ENCODE results near the gene SH3PXD2A. TPM values are rescaled to one million over a fixed set of nuclear protein-coding genes. Genes with fewer than 3 reads are reported as not detected.

Gene SH3PXD2A
- total and polyA plus RNA-seq, 8 donors: 3.9 to 16.4 (median 8.0) TPM

DNA sequence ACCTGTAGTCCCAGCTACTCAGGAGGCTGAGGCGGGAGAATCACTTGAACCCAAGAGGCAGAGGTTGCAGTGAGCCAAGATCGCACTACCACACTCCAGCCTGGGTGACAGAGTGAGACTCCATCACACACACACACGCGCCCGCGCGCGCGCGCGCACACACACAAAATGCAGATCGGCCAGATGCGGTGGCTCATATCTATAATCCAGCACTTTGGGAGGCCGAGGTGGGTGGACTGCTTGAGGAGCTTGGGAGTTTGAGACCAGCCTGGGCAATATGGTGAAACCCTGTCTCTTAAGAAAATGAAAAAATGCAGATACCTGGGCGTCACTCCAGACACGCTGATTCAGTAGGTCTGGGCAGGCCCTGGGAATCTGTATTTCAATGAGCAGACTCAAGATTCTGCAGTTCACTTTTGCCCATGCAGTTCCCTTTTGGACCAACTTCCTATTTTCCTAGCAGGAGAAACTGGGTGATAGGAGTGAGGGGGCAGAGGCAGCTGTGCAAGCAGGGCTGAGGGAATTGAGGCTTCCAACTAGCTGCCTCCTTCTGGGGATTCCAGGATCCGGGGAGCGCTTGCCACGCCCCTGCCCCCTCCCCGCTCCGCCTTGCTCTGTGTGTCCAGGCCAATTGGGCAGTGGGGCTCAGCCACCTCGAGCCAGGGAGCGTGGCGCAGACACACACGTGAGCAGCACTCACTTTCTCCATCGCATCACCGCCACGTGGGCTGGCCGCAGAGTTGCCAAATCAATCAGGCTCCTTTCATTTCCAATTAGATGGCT is 173.6 kb downstream of the SH3PXD2A start:
- no peak for ATAC-seq
- FAIRE-seq: no peak
- Histone ChIP-seq H3K4me1 (no peaks in the 10 kb centered on the region), H3K36me3 (no peaks in the 10 kb centered on the region), H3K27ac (no peak overlapping the region), H3K27me3 (no peaks in the 10 kb centered on the region), H3K4me3 (no peak overlapping the region), H3K9me3 (no peaks in the 10 kb centered on the region)
- WGBS, 2 donors: 89 to 90% methylated on average over 29 of the region's 29 CpGs
- TF ChIP-seq, protein P1, sequence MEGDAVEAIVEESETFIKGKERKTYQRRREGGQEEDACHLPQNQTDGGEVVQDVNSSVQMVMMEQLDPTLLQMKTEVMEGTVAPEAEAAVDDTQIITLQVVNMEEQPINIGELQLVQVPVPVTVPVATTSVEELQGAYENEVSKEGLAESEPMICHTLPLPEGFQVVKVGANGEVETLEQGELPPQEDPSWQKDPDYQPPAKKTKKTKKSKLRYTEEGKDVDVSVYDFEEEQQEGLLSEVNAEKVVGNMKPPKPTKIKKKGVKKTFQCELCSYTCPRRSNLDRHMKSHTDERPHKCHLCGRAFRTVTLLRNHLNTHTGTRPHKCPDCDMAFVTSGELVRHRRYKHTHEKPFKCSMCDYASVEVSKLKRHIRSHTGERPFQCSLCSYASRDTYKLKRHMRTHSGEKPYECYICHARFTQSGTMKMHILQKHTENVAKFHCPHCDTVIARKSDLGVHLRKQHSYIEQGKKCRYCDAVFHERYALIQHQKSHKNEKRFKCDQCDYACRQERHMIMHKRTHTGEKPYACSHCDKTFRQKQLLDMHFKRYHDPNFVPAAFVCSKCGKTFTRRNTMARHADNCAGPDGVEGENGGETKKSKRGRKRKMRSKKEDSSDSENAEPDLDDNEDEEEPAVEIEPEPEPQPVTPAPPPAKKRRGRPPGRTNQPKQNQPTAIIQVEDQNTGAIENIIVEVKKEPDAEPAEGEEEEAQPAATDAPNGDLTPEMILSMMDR (IDR thresholded peaks at IDR 0.05): no peak
- intact Hi-C loops (cut with DNase I): no loop called here
- DNase-seq: no peak

DNA sequence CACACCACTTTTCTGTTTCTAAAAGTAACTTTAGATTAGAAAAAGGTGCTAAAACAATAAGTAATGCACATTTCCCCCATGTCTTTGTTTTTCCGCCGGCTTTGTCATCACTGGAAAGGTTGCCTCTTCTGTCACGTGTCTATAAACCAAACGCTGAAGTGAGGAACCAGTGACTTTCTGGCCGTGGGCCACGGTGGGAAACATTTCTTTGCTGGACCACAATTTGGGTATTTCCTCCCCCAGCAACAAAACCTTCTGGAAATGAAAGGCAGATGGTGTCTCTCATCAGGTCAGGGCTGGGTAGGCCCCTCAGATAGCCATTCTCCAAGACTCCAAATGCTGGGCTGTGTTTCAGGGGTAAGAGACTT is 174.5 kb downstream of the SH3PXD2A start:
- 77 to 84% methylated on average over 6 of the region's 6 CpGs for WGBS, 2 donors
- H3K27ac ChIP-seq: no peak overlapping the region
- DNase-seq: no peak
- no peaks in the 10 kb centered on the region for H3K9me3 ChIP-seq
- no peaks in the 10 kb centered on the region for H3K36me3 ChIP-seq
- no peaks in the 10 kb centered on the region for H3K4me1 ChIP-seq
- H3K27me3 ChIP-seq: no peaks in the 10 kb centered on the region
- TF ChIP-seq, protein P1 (IDR thresholded peaks at IDR 0.05): no peak
- intact Hi-C loops (cut with DNase I): no loop called here
- no peak for FAIRE-seq
- no peak for ATAC-seq
- H3K4me3 ChIP-seq: no peak overlapping the region

DNA sequence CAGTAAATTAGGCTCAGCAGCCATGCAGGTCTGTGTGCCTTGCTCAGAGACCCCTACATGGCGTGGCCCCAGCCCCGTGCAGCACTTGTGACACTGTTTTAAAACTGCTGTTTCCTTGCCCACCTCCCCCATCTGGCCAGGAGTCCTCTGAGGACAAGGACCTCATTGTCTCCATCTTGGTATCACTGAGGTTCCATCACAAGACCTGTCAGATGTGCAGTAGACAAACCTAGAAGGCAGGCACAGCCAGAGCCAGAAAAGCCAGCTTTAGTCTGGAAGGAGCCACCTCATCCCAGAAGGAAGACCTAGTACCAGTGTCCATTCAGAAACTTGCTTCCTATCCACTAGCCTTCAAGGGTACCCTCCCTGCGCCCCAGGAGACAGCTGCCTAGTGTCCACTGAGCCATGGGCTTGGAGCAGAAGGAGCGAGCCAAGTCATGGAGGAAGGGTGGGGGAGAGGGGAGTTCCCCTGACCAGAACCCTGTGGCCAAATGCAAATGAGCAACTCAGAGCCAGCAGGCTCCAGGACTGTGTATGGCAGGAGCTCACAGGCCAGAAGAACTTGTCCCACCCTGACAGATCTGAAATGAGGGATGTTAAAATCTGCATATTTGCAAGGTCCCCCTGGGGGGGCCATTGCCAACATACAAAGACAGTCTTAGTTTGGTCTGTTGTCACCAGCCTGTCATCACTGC is 176.1 kb downstream of the SH3PXD2A start:
- ATAC-seq (no peak), DNase-seq (no peak), FAIRE-seq (no peak)
- no peak overlapping the region for H3K27ac ChIP-seq
- TF ChIP-seq, protein P1 (IDR thresholded peaks at IDR 0.05): no peak
- no peaks in the 10 kb centered on the region for H3K9me3 ChIP-seq
- no peak overlapping the region for H3K4me3 ChIP-seq
- no peaks in the 10 kb centered on the region for H3K36me3 ChIP-seq
- H3K4me1 ChIP-seq: no peaks in the 10 kb centered on the region
- intact Hi-C loops (cut with DNase I): no loop called here
- WGBS, 2 donors: 72 to 76% methylated on average over 4 of the region's 4 CpGs
- H3K27me3 ChIP-seq: no peaks in the 10 kb centered on the region

DNA sequence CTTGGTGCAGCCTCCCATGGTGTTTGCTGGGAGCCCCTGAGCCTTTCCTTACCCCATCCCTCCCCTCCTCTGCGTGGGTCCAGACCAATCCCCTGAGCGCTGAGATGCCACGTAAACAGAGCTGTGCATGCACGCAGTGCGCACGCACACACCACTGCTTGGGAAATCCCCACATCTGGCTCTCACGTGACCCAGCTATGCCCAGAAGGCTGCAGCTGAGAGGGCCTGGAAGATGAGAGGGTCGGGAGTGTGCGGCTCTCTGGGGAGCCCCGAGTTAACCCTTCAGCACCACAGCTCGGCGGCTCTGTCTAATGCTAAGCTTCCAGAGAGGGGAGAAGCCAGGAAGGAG is 177.2 kb downstream of the SH3PXD2A start:
- ATAC-seq: peak; percentile 49 to 87 (median 77)

More for the DNA sequence above, 177.2 kb downstream of the SH3PXD2A start:
- DNase-seq (peak in 4 of 6 donors; percentile 35 to 59 (median 48)), FAIRE-seq (no peak)
- intact Hi-C loops (cut with DNase I): no loop called here
- Histone ChIP-seq H3K9me3 (no peaks in the 10 kb centered on the region), H3K27ac (peak overlapping the region in 2 of 4 donors; percentile 39 to 47), H3K4me3 (peak overlapping the region in 1 of 4 donors; percentile 14), H3K36me3 (no peaks in the 10 kb centered on the region), H3K27me3 (no peaks in the 10 kb centered on the region), H3K4me1 (no peaks in the 10 kb centered on the region)
- TF ChIP-seq, protein P1 (IDR thresholded peaks at IDR 0.05): no peak
- WGBS, 2 donors: 47 to 50% methylated on average over 12 of the region's 12 CpGs

Data from pancreas (tissue), 10 donors.